HEK293T (cell line): ENCODE measurements around the gene SPTLC2.

Experiments used
- CTCF ChIA-PET: fragments of 350-600 bp; formaldehyde crosslinking; extraction: SDS; loops from one replicate; lab custom pipeline; 2021; ENCODE audit warnings: antibody characterized with exemption, inconsistent platforms; lab: Yijun Ruan, JAX
- POLR2A ChIA-PET: fragments of 350-600 bp; formaldehyde crosslinking; extraction: SDS; loops from one replicate; lab custom pipeline; 2020; ENCODE audit warnings: antibody characterized with exemption, inconsistent platforms; lab: Yijun Ruan, JAX
- DNase-seq: peaks from one replicate; pipeline ENCODE4 v3.0.0; 2012; ENCODE audit warnings: mixed read lengths; ENCODE audit errors: extremely low spot score
- ARNT ChIP-seq: fragments of 450-650 bp; IDR thresholded peaks from 2 replicates; pipeline ENCODE4 v1.6.1; 2017; ENCODE audit warnings: mild to moderate bottlenecking
- BHLHE40 ChIP-seq: fragments of 450-650 bp; IDR thresholded peaks from 2 replicates; pipeline ENCODE4 v1.6.1; 2016; ENCODE audit warnings: mild to moderate bottlenecking, moderate library complexity, borderline replicate concordance
- CTBP1 ChIP-seq: fragments of 450-650 bp; IDR thresholded peaks from 2 replicates; pipeline ENCODE4 v1.6.1; 2016; ENCODE audit warnings: borderline replicate concordance
- ELF4 ChIP-seq: fragments of 450-650 bp; IDR thresholded peaks from 2 replicates; pipeline ENCODE4 v1.6.1; 2017; ENCODE audit warnings: antibody characterized with exemption
- FOXA1 ChIP-seq: fragments of 450-650 bp; IDR thresholded peaks from 2 replicates; pipeline ENCODE4 v1.6.1; 2016; ENCODE audit warnings: mild to moderate bottlenecking
- FOXK2 ChIP-seq: fragments of 450-650 bp; IDR thresholded peaks from 2 replicates; pipeline ENCODE4 v1.6.1; 2016; ENCODE audit warnings: mild to moderate bottlenecking
- FOXM1 ChIP-seq: fragments of 450-650 bp; IDR thresholded peaks from 2 replicates; pipeline ENCODE4 v1.6.1; 2017; ENCODE audit warnings: mild to moderate bottlenecking, borderline replicate concordance
- HDGF ChIP-seq: fragments of 450-650 bp; IDR thresholded peaks from 2 replicates; pipeline ENCODE4 v1.6.1; 2017; ENCODE audit warnings: antibody characterized with exemption, borderline replicate concordance
- L3MBTL2 ChIP-seq: fragments of 450-650 bp; conservative IDR thresholded peaks from 2 replicates; pipeline ENCODE4 v1.6.1; 2016; ENCODE audit warnings: mild to moderate bottlenecking
- LEF1 ChIP-seq: fragments of 450-650 bp; IDR thresholded peaks from 2 replicates; pipeline ENCODE4 v1.6.1; 2017; ENCODE audit warnings: mild to moderate bottlenecking, borderline replicate concordance
- NFRKB ChIP-seq: fragments of 450-650 bp; IDR thresholded peaks from 2 replicates; pipeline ENCODE4 v1.6.1; 2016; ENCODE audit warnings: mild to moderate bottlenecking, moderate library complexity
- PKNOX1 ChIP-seq: fragments of 450-650 bp; IDR thresholded peaks from 2 replicates; pipeline ENCODE4 v1.6.1; 2016
- SP1 ChIP-seq: fragments of 450-650 bp; IDR thresholded peaks from 2 replicates; pipeline ENCODE4 v1.6.1; 2017
- SUZ12 ChIP-seq: fragments of 450-650 bp; IDR thresholded peaks from 2 replicates; pipeline ENCODE4 v1.6.1; 2016; ENCODE audit warnings: mild to moderate bottlenecking
- TARDBP ChIP-seq: fragments of 450-650 bp; IDR thresholded peaks from 2 replicates; pipeline ENCODE4 v1.6.1; 2016
- ZNF384 ChIP-seq: fragments of 450-650 bp; IDR thresholded peaks from 2 replicates; pipeline ENCODE4 v1.6.1; 2016

SPTLC2 gene

GRCh38 chr14:77511486-77512162 lies 104.8 kb downstream of the SPTLC2 start:
- no peak for DNase-seq
- ChIA-PET CTCF (no interaction called here), POLR2A (no interaction called here)
- TF ChIP-seq PKNOX1 = no peak
- TF ChIP-seq HDGF = no peak
- TF ChIP-seq FOXA1 = no peak
- no peak for TF ChIP-seq BHLHE40
- TF ChIP-seq ELF4 = no peak
- no peak for TF ChIP-seq ZNF384
- TF ChIP-seq FOXM1 = no peak
- TF ChIP-seq LEF1 = no peak
- TF ChIP-seq L3MBTL2 = no peak
- TF ChIP-seq NFRKB = no peak
- no peak for TF ChIP-seq ARNT
- no peak for TF ChIP-seq FOXK2

GRCh38 chr14:77509366-77509765 lies 107.1 kb downstream of the SPTLC2 start:
- TF ChIP-seq HDGF (no peak), FOXM1 (no peak), CTBP1 (no peak), NFRKB (no peak), ELF4 (no peak), PKNOX1 (no peak), FOXA1 (no peak), FOXK2 (no peak), SP1 (no peak), LEF1 (no peak), SUZ12 (no peak), L3MBTL2 (no peak), ARNT (no peak), TARDBP (no peak), ZNF384 (no peak), BHLHE40 (no peak)
- ChIA-PET CTCF (no interaction called here), POLR2A (no interaction called here)
- DNase-seq = no peak

GRCh38 chr14:77508876-77509275 lies 107.6 kb downstream of the SPTLC2 start:
- POLR2A ChIA-PET = no interaction called here
- TF ChIP-seq CTBP1 (no peak), SUZ12 (no peak), TARDBP (no peak), PKNOX1 (no peak), SP1 (no peak), L3MBTL2 (no peak), ELF4 (no peak), ARNT (no peak), FOXM1 (no peak), FOXK2 (no peak), LEF1 (no peak), NFRKB (no peak), ZNF384 (no peak), BHLHE40 (no peak), HDGF (no peak), FOXA1 (no peak)
- no peak for DNase-seq
- CTCF ChIA-PET = no interaction called here

- ChIA-PET CTCF (no interaction called here), POLR2A (no interaction called here)
- TF ChIP-seq NFRKB (no peak), FOXA1 (no peak), LEF1 (no peak), CTBP1 (no peak), ELF4 (no peak), L3MBTL2 (no peak), ZNF384 (no peak), SUZ12 (no peak), FOXK2 (no peak), HDGF (no peak), PKNOX1 (no peak), BHLHE40 (no peak), SP1 (no peak), TARDBP (no peak), ARNT (no peak), FOXM1 (no peak)
- no peak for DNase-seq
Observed at GRCh38 chr14:77508249-77508648, 108.2 kb downstream of the SPTLC2 start.

GRCh38 chr14:77507762-77508161 lies 108.7 kb downstream of the SPTLC2 start:
- no peak for DNase-seq
- CTCF ChIA-PET = interaction anchor here (1.2 kb wide), 1 partner anchor 13 kb away, joined by 4 read pairs; no protein-coding TSS in a partner anchor
- POLR2A ChIA-PET = no interaction called here
- no peak for TF ChIP-seq BHLHE40
- no peak for TF ChIP-seq FOXM1
- no peak for TF ChIP-seq PKNOX1
- TF ChIP-seq NFRKB = no peak
- no peak for TF ChIP-seq LEF1
- no peak for TF ChIP-seq SP1
- no peak for TF ChIP-seq ZNF384
- TF ChIP-seq CTBP1 = no peak
